Stomach smooth muscle (tissue), 2 donors: ENCODE measurements around the gene THAP4.
"Not testable (repeated sequence)": the region's sequence is repeated elsewhere in the genome, so short reads cannot be mapped to it uniquely, and the experiment has no call there.

Experiments
- H3K27ac ChIP-seq: one replicate; pipeline ENCODE4 v1.7.0; 2013; ENCODE audit warnings: mild to moderate bottlenecking, low read length, inconsistent platforms
- H3K27me3 ChIP-seq, 2 donors: one replicate each; pipeline ENCODE4 v1.7.0; 2013; ENCODE audit warnings: low read length in 2 of 2; ENCODE audit not compliant: insufficient read depth in 2 of 2, control insufficient read depth in 1 of 2
- H3K36me3 ChIP-seq, 2 donors: one replicate each; pipeline ENCODE4 v1.7.0; 2013; ENCODE audit warnings: low read length in 2 of 2; ENCODE audit not compliant: control insufficient read depth in 2 of 2, insufficient read depth in 2 of 2
- H3K4me1 ChIP-seq: one replicate; pipeline ENCODE4 v1.7.0; 2013; ENCODE audit warnings: low read length; ENCODE audit not compliant: control insufficient read depth, insufficient read depth
- H3K4me3 ChIP-seq, 2 donors: one replicate each; pipeline ENCODE4 v1.7.0; 2013; ENCODE audit warnings: low read length in 2 of 2
- H3K9ac ChIP-seq, 2 donors: one replicate each; pipeline ENCODE4 v1.7.0; 2013; ENCODE audit warnings: low read length in 2 of 2, mild to moderate bottlenecking in 1 of 2
- H3K9me3 ChIP-seq, 2 donors: one replicate each; pipeline ENCODE4 v1.7.0; 2013; ENCODE audit warnings: low read length in 2 of 2; ENCODE audit not compliant: control insufficient read depth in 2 of 2
- donor health status: healthy.
- donor health status: Pancreatic carcinoma.

THAP4 gene

DNA sequence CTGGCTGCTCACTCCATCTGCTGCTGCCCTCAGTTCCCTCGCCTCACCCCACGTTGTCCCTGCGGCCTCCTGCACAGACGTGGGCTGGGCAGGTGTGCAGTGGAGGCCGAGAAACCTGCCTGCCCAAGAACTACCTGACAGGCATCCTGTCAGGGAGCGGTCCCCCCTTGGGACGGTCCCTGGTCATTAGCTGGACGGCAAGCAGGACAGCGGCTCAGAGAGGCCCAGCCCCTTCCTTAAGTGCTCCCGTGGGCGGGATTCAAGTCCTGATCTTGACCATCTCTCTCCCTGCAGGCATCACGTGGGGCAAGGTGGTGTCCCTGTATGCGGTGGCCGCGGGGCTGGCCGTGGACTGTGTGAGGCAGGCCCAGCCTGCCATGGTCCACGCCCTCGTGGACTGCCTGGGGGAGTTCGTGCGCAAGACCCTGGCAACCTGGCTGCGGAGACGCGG lies 67.1 kb downstream of the THAP4 start:
- H3K9ac ChIP-seq = no peak overlapping the region
- no peaks in the 10 kb centered on the region for H3K27me3 ChIP-seq
- H3K36me3 ChIP-seq = peaks cover 8 to 13% of the 10 kb centered on the region in 2 donors
- H3K27ac ChIP-seq = no peak overlapping the region
- no peak overlapping the region for H3K4me3 ChIP-seq
- no peaks in the 10 kb centered on the region for H3K9me3 ChIP-seq
- peaks cover 8% of the 10 kb centered on the region for H3K4me1 ChIP-seq

DNA sequence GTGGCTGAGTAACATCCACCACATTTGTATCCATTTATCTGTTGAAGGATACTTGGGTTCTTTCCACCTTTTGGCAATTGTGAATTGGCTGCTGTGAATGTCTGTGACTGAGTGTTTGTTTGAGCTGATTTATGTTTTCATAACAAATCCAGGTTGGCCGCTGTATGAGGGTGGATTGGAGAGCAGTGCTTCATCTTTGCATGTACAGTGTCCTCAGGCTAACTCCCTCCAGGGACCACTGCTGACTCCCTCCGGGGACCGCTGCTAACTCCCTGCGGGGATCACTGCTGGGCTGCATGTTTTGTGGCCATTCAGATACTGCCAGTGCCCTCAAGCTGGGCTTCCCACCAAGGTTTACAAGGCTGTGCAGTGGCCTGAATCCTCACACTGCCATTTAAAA lies 68.2 kb downstream of the THAP4 start:
- no peak overlapping the region for H3K27ac ChIP-seq
- no peak overlapping the region for H3K4me3 ChIP-seq

GRCh38 chr2:241567776-241568175 lies 69.2 kb downstream of the THAP4 start:
- H3K27ac ChIP-seq = no peak overlapping the region
- H3K9me3 ChIP-seq = no peaks in the 10 kb centered on the region
- no peak overlapping the region for H3K4me3 ChIP-seq
- no peaks in the 10 kb centered on the region for H3K27me3 ChIP-seq
- peaks cover 5 to 10% of the 10 kb centered on the region in 2 donors for H3K36me3 ChIP-seq
- peaks cover 29% of the 10 kb centered on the region for H3K4me1 ChIP-seq
- H3K9ac ChIP-seq = no peak overlapping the region

More for the DNA sequence above, 68.2 kb downstream of the THAP4 start:
- Histone ChIP-seq H3K27me3 (no peaks in the 10 kb centered on the region), H3K36me3 (peaks cover 5 to 10% of the 10 kb centered on the region in 2 donors), H3K9ac (no peak overlapping the region), H3K9me3 (no peaks in the 10 kb centered on the region), H3K4me1 (peaks cover 19% of the 10 kb centered on the region)

DNA sequence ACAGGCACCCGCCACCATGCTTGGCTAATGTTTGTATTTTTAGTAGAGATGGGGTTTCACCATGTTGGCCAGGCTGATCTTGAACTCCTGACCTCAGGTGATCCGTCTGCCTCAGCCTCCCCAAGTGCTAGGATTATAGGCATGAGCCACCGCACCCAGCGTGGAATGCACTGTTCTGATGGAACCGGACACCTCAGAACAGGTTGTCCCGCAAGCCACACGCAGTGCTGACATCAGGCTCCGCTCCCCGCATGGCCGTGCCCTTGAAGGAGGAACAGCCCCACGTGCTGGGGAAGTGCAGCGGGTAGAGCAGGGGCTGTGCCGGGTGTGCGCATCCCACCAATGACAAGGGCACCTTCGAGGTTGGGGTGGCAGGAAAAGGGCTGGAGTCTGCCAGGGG lies 69.7 kb downstream of the THAP4 start:
- H3K4me3 ChIP-seq, H3K9ac ChIP-seq, H3K9me3 ChIP-seq, H3K27ac ChIP-seq, H3K27me3 ChIP-seq: not testable (repeated sequence)
- Histone ChIP-seq H3K4me1 (peaks cover 34% of the 10 kb centered on the region), H3K36me3 (peaks cover 5 to 10% of the 10 kb centered on the region in 2 donors)

DNA sequence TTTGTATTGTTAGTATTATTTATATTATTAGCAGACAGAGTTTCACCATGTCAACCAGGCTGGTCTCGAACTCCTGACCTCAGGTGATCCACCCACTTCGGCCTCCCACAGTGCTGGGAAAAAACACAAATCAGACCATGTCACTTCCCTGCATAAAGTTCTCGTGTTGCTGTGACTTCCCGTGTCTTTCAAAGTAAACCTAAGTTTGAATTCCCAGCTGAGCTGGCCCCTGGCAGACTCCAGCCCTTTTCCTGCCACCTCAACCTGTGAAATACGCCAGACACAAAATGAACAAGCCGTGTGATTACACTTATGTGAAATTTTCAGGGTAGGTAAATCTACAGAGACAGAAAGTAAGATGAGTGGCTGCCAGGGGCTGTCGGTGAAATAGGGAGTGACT lies 70.5 kb downstream of the THAP4 start:
- Histone ChIP-seq H3K27me3 (no peaks in the 10 kb centered on the region), H3K4me3 (no peak overlapping the region), H3K4me1 (peaks cover 41% of the 10 kb centered on the region), H3K9me3 (no peaks in the 10 kb centered on the region), H3K27ac (no peak overlapping the region), H3K36me3 (peaks cover 3 to 10% of the 10 kb centered on the region in 2 donors), H3K9ac (no peak overlapping the region)

GRCh38 chr2:241566021-241566420 lies 70.9 kb downstream of the THAP4 start:
- not testable (repeated sequence) for H3K27ac ChIP-seq

GRCh38 chr2:241565411-241565810 lies 71.5 kb downstream of the THAP4 start:
- Histone ChIP-seq H3K9me3 (no peaks in the 10 kb centered on the region), H3K27ac (peak overlapping the region; percentile 49)

More at GRCh38 chr2:241566021-241566420, 70.9 kb downstream of the THAP4 start:
- not testable (repeated sequence) for H3K4me3 ChIP-seq, H3K9me3 ChIP-seq, H3K9ac ChIP-seq, H3K36me3 ChIP-seq, H3K27me3 ChIP-seq
- H3K4me1 ChIP-seq = peaks cover 44% of the 10 kb centered on the region

GRCh38 chr2:241564596-241565410 lies 72.2 kb downstream of the THAP4 start:
- Histone ChIP-seq H3K4me3 (no peak overlapping the region), H3K9ac (no peak overlapping the region), H3K27ac (peak overlapping the region; percentile 49), H3K9me3 (no peaks in the 10 kb centered on the region), H3K36me3 (peaks cover 0 to 8% of the 10 kb centered on the region in 2 donors), H3K27me3 (no peaks in the 10 kb centered on the region), H3K4me1 (peaks cover 56% of the 10 kb centered on the region)

More at GRCh38 chr2:241565411-241565810, 71.5 kb downstream of the THAP4 start:
- no peak overlapping the region for H3K9ac ChIP-seq
- H3K36me3 ChIP-seq = peaks cover 0 to 8% of the 10 kb centered on the region in 2 donors
- H3K4me3 ChIP-seq = no peak overlapping the region
- H3K27me3 ChIP-seq = no peaks in the 10 kb centered on the region
- H3K4me1 ChIP-seq = peaks cover 50% of the 10 kb centered on the region

DNA sequence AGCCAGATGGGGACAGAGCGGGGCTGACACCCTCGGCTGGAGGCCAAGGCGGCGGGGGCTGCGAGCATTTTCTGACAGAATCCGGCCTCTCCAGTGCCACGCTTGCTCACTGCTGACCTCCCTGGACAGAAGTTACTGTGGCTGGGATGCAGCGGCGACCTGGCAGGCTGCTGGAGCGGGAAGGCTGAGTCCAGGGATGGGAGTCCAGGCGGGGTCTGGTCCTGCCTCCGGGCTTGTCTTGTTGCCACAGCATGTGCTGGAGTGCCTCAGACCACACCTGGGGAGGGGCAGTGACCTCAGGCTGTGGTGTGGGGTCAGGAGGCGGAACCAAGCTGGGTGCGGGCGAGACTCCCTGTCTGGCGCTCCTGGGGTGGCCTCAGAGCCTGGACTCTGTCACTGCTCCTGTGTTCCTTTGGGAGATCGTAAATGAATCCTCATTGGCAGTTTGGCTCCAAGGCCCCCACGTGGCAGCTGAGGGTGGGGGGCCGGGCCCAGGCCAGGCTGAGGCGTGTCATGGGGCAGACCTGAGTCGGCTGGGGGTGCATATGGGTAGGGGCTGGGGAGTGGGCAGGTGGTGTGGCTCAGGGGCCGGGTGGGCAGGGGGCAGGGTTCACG lies 72.9 kb downstream of the THAP4 start:
- no peak overlapping the region for H3K9ac ChIP-seq
- peak overlapping the region; percentile 46 for H3K27ac ChIP-seq
- peak overlapping the region in 1 of 2 donors; percentile 15 for H3K4me3 ChIP-seq
- no peaks in the 10 kb centered on the region for H3K9me3 ChIP-seq
- peaks cover 0 to 8% of the 10 kb centered on the region in 2 donors for H3K36me3 ChIP-seq
- H3K4me1 ChIP-seq = peaks cover 62% of the 10 kb centered on the region
- no peaks in the 10 kb centered on the region for H3K27me3 ChIP-seq

DNA sequence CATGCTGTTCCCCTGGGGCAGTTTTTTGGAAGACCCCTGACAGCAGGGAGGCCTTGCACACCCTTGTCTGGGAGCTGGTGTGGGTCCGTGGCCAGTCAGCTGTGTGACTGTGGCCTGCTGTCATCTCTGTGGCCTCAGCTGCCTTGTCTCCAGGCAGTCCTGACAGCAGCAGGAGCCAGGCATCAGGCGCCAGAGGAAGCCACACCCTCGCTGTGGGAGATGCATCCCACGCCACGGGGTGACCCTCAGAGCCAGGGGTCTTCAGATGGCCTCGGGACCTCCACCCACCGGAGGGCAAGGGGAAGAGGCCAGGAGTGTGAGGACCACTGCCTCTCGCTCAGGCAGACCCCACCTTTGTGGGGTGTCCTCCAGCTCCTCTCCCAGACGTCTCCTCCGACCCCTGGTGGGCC lies 73.4 kb downstream of the THAP4 start:
- Histone ChIP-seq H3K27me3 (no peaks in the 10 kb centered on the region), H3K9me3 (no peaks in the 10 kb centered on the region), H3K36me3 (peaks cover 0 to 8% of the 10 kb centered on the region in 2 donors), H3K9ac (no peak overlapping the region), H3K4me1 (peaks cover 58% of the 10 kb centered on the region), H3K27ac (peak overlapping the region; percentile 46), H3K4me3 (peak overlapping the region in 1 of 2 donors; percentile 22)
